ENCODE results near the gene PCSK4. TPM values are rescaled to one million over a fixed set of nuclear protein-coding genes. Genes with fewer than 3 reads are reported as not detected.

Gene PCSK4
- total and polyA plus RNA-seq, 2 of the 4 experiments (the other 2 are of a cell fraction), result 0.72 to 1.7 TPM

- no peak overlapping the region for H3K56ac ChIP-seq (ENCODE audit: extremely low read depth, insufficient read depth, low read length)
- ChIA-PET CTCF (no interaction called here), POLR2A (ENCODE audit: unreplicated experiment) (no interaction called here)
- H3K27me3 ChIP-seq (ENCODE audit: control insufficient read depth, insufficient read depth, low read length), result peaks cover 34% of the 10 kb centered on the region
- no peaks in the 10 kb centered on the region; the same call in 1 of the 2 replicates for H3K4me1 ChIP-seq (ENCODE audit: control insufficient read depth, insufficient read depth, low read length)
- intact Hi-C loops (cut with micrococcal nuclease), result no loop called here
- no peak overlapping the region for H4K91ac ChIP-seq (ENCODE audit: insufficient read depth, low read depth, low read length)
- TF ChIP-seq RFX5 (IDR thresholded peaks at IDR 0.05; ENCODE audit: low read depth, low read length) (no peak), BHLHE40 (IDR thresholded peaks at IDR 0.05; ENCODE audit: low read depth, low read length) (no peak), CHD1 (IDR thresholded peaks at IDR 0.05; ENCODE audit: low read depth, low read length) (no peak), USF2 (IDR thresholded peaks at IDR 0.05; ENCODE audit: low read depth, low read length) (no peak), POLR2A (IDR thresholded peaks at IDR 0.05; ENCODE audit: low read depth, low read length) (no peak), CEBPB (IDR thresholded peaks at IDR 0.05; ENCODE audit: low read depth, low read length) (no peak), MAZ (IDR thresholded peaks at IDR 0.05; ENCODE audit: borderline replicate concordance, low read depth, low read length) (no peak), ELK1 (IDR thresholded peaks at IDR 0.05; ENCODE audit: borderline replicate concordance, low read depth, low read length) (no peak), MAFK (IDR thresholded peaks at IDR 0.05; ENCODE audit: low read depth, low read length) (no peak), RCOR1 (IDR thresholded peaks at IDR 0.05; ENCODE audit: insufficient replicate concordance, low read length) (no peak), RAD21 (IDR thresholded peaks at IDR 0.05; ENCODE audit: low read length) (no peak), NFE2L2 (IDR thresholded peaks at IDR 0.05; ENCODE audit: low read depth, low read length) (no peak), CTCF (conservative IDR thresholded peaks at IDR 0.05; ENCODE audit: low read depth, low read length) (no peak), FOS (IDR thresholded peaks at IDR 0.05; ENCODE audit: low read depth, low read length) (no peak), MXI1 (IDR thresholded peaks at IDR 0.05; ENCODE audit: borderline replicate concordance, low read depth, low read length) (no peak), SMC3 (IDR thresholded peaks at IDR 0.05; ENCODE audit: low read depth, low read length) (no peak)
- no peak overlapping the region for H2BK15ac ChIP-seq (ENCODE audit: low read depth, low read length)
- no peak overlapping the region for H3K23ac ChIP-seq (ENCODE audit: low read depth, low read length)
- H3K4ac ChIP-seq (ENCODE audit: low read depth, low read length), result no peak overlapping the region
- dilution Hi-C loops (cut with HindIII; ENCODE audit: low sequenced_read_pairs, unreplicated experiment), result no loop called here
- H3K79me1 ChIP-seq (ENCODE audit: low read depth in 1 of 2, low read length in 2 of 2), result no peaks in the 10 kb centered on the region
- 0 out of 2 replicates have a peak, but pooled peaks cover 7% of the 10 kb centered on the region for H4K20me1 ChIP-seq (ENCODE audit: insufficient read depth, low read length)
- no peak overlapping the region for H3K4me3 ChIP-seq (ENCODE audit: insufficient read depth, low read depth, low read length)
- no peaks in the 10 kb centered on the region for H3K36me3 ChIP-seq (ENCODE audit: control insufficient read depth, insufficient read depth, low read length)
- H3K14ac ChIP-seq (replicated peaks; ENCODE audit: low read depth, low read length), result no peak overlapping the region
- H3K4me2 ChIP-seq (ENCODE audit: low read depth, low read length), result no peak overlapping the region
- no peak overlapping the region for H3K18ac ChIP-seq (ENCODE audit: low read depth, low read length)
- H2AK9ac ChIP-seq (replicated peaks; ENCODE audit: low read depth, low read length, poor library complexity), result peak overlapping the region; percentile 42
- no peak overlapping the region for H2BK120ac ChIP-seq (ENCODE audit: low read depth, low read length)
- no peak overlapping the region for H2BK5ac ChIP-seq (ENCODE audit: low read depth, low read length, poor library complexity, severe bottlenecking)
- H3K9me3 ChIP-seq (ENCODE audit: control insufficient read depth, insufficient read depth, low read length), result no peaks in the 10 kb centered on the region
- DNase-seq, result no peak
- no peak overlapping the region for H2AFZ ChIP-seq (replicated peaks; ENCODE audit: low read length, poor library complexity)
- no peak overlapping the region for H4K8ac ChIP-seq (ENCODE audit: low read depth in 2 of 2, low read length in 2 of 2)
- WGBS, 2 experiments (ENCODE audit: extremely low coverage in 2 of 2, insufficient read length in 1 of 2), result 60% methylated on average over 3 of the region's 18 CpGs; no CpG with 5 or more reads in 1 of the 2 experiments
- H4K5ac ChIP-seq (ENCODE audit: low read depth, low read length), result no peak overlapping the region
- BruUV-seq (replicated peaks), result no TSS peak
- in situ Hi-C loops (cut with MboI; ENCODE audit: low sequenced_read_pairs), result no loop called here
- H2AK5ac ChIP-seq (ENCODE audit: low read depth, low read length), result no peak overlapping the region
- H2BK20ac ChIP-seq (ENCODE audit: low read depth, low read length), result no peak overlapping the region
- peaks cover 4% of the 10 kb centered on the region; the same call in 1 of the 2 replicates for H3K9me1 ChIP-seq (ENCODE audit: insufficient read depth, low read length)
- H3K27ac ChIP-seq (ENCODE audit: insufficient read depth, low read length), result no peak overlapping the region
- H3K9ac ChIP-seq (ENCODE audit: low read depth, low read length), result no peak overlapping the region
- ATAC-seq (ENCODE audit: low read depth), result no peak
Measured at GRCh38 chr19:1522838-1523237, 32.7 kb upstream of the PCSK4 start.

Measured in IMR-90 (cell line).